SK-N-SH (cell line): Measurements from ENCODE around the gene ANKFN1. TPM values are rescaled to one million over a fixed set of nuclear protein-coding genes. Genes with fewer than 3 reads are reported as not detected.

Source experiments
- CTCF ChIA-PET: fragments of 300-600, 350-600 bp; formaldehyde crosslinking; extraction: SDS; loops from one replicate; lab custom pipeline; 2021; lab: Yijun Ruan, JAX
- POLR2A ChIA-PET: fragments of 350-600 bp; sonication (Branson Sonifier 250); formaldehyde crosslinking; extraction: SDS; loops from one replicate; lab custom pipeline; 2020; ENCODE audit warnings: antibody characterized with exemption, inconsistent platforms; lab: Yijun Ruan, JAX
- DNase-seq: peaks from one replicate; pipeline ENCODE4 v3.0.0; 2012
- H2AFZ ChIP-seq: fragments of 200-600 bp; sonication (generic); 2 replicates; pipeline ENCODE4 v1.8.1; 2016; ENCODE audit warnings: antibody characterized with exemption, mild to moderate bottlenecking, low read depth
- H3F3A ChIP-seq: fragments of 200-600 bp; sonication (generic); replicated peaks from 2 replicates; pipeline ENCODE3; 2016; ENCODE audit warnings: antibody characterized with exemption, mild to moderate bottlenecking; ENCODE audit not compliant: insufficient read depth
- H3K27ac ChIP-seq, 2 experiments: fragments of 200-500 bp in 1 of 2; fragments of 200-600 bp in 1 of 2; sonication (Bioruptor generic) in 1 of 2; sonication (generic), shearing (Covaris generic) in 1 of 2; 2 replicates each; pipeline versions ENCODE4 v1.5.1 to v1.6.1; 2014 to 2016; ENCODE audit warnings: low read depth in 2 of 2, inconsistent platforms in 1 of 2, low read length in 1 of 2, mild to moderate bottlenecking in 1 of 2, mixed read lengths in 1 of 2
- H3K27me3 ChIP-seq: fragments of 200-600 bp; sonication (generic), shearing (Covaris generic); 2 replicates; pipeline ENCODE4 v1.6.1; 2016; ENCODE audit warnings: mixed run types; ENCODE audit not compliant: insufficient read depth
- H3K36me3 ChIP-seq, 2 experiments: fragments of 200-500 bp in 1 of 2; fragments of 200-600 bp in 1 of 2; sonication (Bioruptor generic) in 1 of 2; sonication (generic) in 1 of 2; replicated peaks in 1 of 2; 2 replicates each; pipeline versions ENCODE3 to v1.5.1; 2014 to 2016; ENCODE audit warnings: low read length in 1 of 2, mild to moderate bottlenecking in 1 of 2; ENCODE audit not compliant: insufficient read depth in 2 of 2, control insufficient read depth in 1 of 2
- H3K4me1 ChIP-seq, 2 experiments: fragments of 200-500 bp in 1 of 2; fragments of 200-600 bp in 1 of 2; sonication (Bioruptor generic) in 1 of 2; sonication (generic), shearing (Covaris generic) in 1 of 2; 2 replicates each; pipeline versions ENCODE4 v1.5.1 to v1.6.1; 2014 to 2016; ENCODE audit warnings: low read depth in 1 of 2, low read length in 1 of 2, mixed run types in 1 of 2; ENCODE audit not compliant: insufficient read depth in 2 of 2, control insufficient read depth in 1 of 2
- H3K4me2 ChIP-seq: fragments of 200-600 bp; sonication (generic), shearing (Covaris generic); 2 replicates; pipeline ENCODE4 v1.6.1; 2017; ENCODE audit warnings: mixed run types
- H3K4me3 ChIP-seq, 2 experiments: fragments of 200-500 bp in 1 of 2; fragments of 200-600 bp in 1 of 2; sonication (Bioruptor generic) in 1 of 2; sonication (generic), shearing (Covaris generic) in 1 of 2; 2 replicates each; pipeline versions ENCODE4 v1.5.1 to v1.8.1; 2014 to 2016; ENCODE audit warnings: low read depth in 2 of 2, inconsistent platforms in 1 of 2, low read length in 1 of 2, mild to moderate bottlenecking in 1 of 2, mixed read lengths in 1 of 2, moderate library complexity in 1 of 2
- H3K79me2 ChIP-seq: fragments of 200-600 bp; sonication (generic); 2 replicates; pipeline ENCODE4 v1.8.1; 2017; ENCODE audit warnings: mild to moderate bottlenecking; ENCODE audit not compliant: insufficient read depth
- H3K9ac ChIP-seq: fragments of 200-600 bp; sonication (generic); 2 replicates; pipeline ENCODE4 v1.6.1; 2017; ENCODE audit warnings: mixed run types
- H3K9me2 ChIP-seq: fragments of 200-600 bp; sonication (generic); 2 replicates; pipeline ENCODE4 v1.6.1; 2017; ENCODE audit warnings: mixed run types
- H3K9me3 ChIP-seq: fragments of 200-600 bp; sonication (generic); 2 replicates; pipeline ENCODE4 v1.6.1; 2017; ENCODE audit warnings: mixed run types, mild to moderate bottlenecking, moderate library complexity
- H4K20me1 ChIP-seq: fragments of 200-600 bp; sonication (generic); 2 replicates; pipeline ENCODE4 v1.6.1; 2017; ENCODE audit warnings: mild to moderate bottlenecking, mixed run types; ENCODE audit not compliant: insufficient read depth
- CHD2 ChIP-seq: fragments of 150-350 bp; IDR thresholded peaks from 2 replicates; pipeline ENCODE4 v1.6.1; 2018; ENCODE audit warnings: low read length; ENCODE audit not compliant: partially characterized antibody
- CTCF ChIP-seq: fragments of 200-600 bp; sonication (generic); IDR thresholded peaks from 2 replicates; pipeline ENCODE4 v1.6.1; 2017; ENCODE audit warnings: antibody characterized with exemption, mild to moderate bottlenecking, moderate library complexity
- EP300 ChIP-seq, 2 experiments: IDR thresholded peaks; 2 replicates each; pipeline versions ENCODE4 v1.4.0 to v1.6.1; 2012; ENCODE audit warnings: borderline replicate concordance in 1 of 2, low read depth in 1 of 2, low read length in 1 of 2
- FOSL2 ChIP-seq: IDR thresholded peaks from 2 replicates; pipeline ENCODE4 v1.4.0; 2012; ENCODE audit warnings: low read depth, mild to moderate bottlenecking, moderate library complexity, borderline replicate concordance
- FOXJ3 ChIP-seq: sonication (generic); formaldehyde crosslinking; IDR thresholded peaks from 2 replicates; pipeline ENCODE4 v1.5.1; 2020; ENCODE audit warnings: mild to moderate bottlenecking, missing genetic modification reagents
- GABPA ChIP-seq: IDR thresholded peaks from 2 replicates; pipeline ENCODE4 v1.4.0; 2012; ENCODE audit warnings: low read depth, mild to moderate bottlenecking
- GATA2 ChIP-seq: sonication (generic); formaldehyde crosslinking; IDR thresholded peaks from 2 replicates; pipeline ENCODE4 v1.5.0; 2020; ENCODE audit warnings: mild to moderate bottlenecking, missing genetic modification reagents
- MAX ChIP-seq: IDR thresholded peaks from 2 replicates; pipeline ENCODE4 v1.4.0; 2012; ENCODE audit warnings: low read depth
- NRF1 ChIP-seq: IDR thresholded peaks from 2 replicates; pipeline ENCODE4 v1.6.1; 2012; ENCODE audit warnings: low read depth, mild to moderate bottlenecking, low read length
- PBX3 ChIP-seq: IDR thresholded peaks from 2 replicates; pipeline ENCODE4; 2012
- SIN3A ChIP-seq: IDR thresholded peaks from 2 replicates; pipeline ENCODE4 v1.6.1; 2012; ENCODE audit warnings: low read depth, mild to moderate bottlenecking, low read length, moderate library complexity, borderline replicate concordance
- SMC3 ChIP-seq: IDR thresholded peaks from 2 replicates; pipeline ENCODE4 v1.6.1; 2012; ENCODE audit warnings: low read depth, low read length, improper control_type of control experiment
- TEAD4 ChIP-seq: IDR thresholded peaks from 2 replicates; pipeline ENCODE4 v1.4.0; 2012; ENCODE audit warnings: mild to moderate bottlenecking, borderline replicate concordance; ENCODE audit not compliant: insufficient read depth
- USF2 ChIP-seq: fragments of 150-350 bp; IDR thresholded peaks from 2 replicates; pipeline ENCODE4 v1.6.1; 2017; ENCODE audit warnings: antibody characterized with exemption, low read length, low read depth, borderline replicate concordance
- YY1 ChIP-seq: IDR thresholded peaks from 2 replicates; pipeline ENCODE4 v1.4.0; 2012; ENCODE audit warnings: low read depth, mild to moderate bottlenecking
- ZBTB33 ChIP-seq: IDR thresholded peaks from 2 replicates; pipeline ENCODE4 v1.4.0; 2012; ENCODE audit warnings: low read depth, borderline replicate concordance
- WGBS: methylation state at CpG from one replicate; pipeline ENCODE4 v1.1.6; 2017; ENCODE audit warnings: low lambda C conversion rate; 5-methylcytosine and 5-hydroxymethylcytosine counted together
- polyA plus RNA-seq, 3 experiments: library from polyadenylated mRNA; depleted of rRNA; stranded (reverse); fragments of >200 nt; gene quantifications; 2 replicates each; pipeline ENCODE4 v1.2.3, GENCODE V29; 2012

Gene ANKFN1
- polyA plus RNA-seq, 1 of the 3 experiments (the other 2 are of a cell fraction) = 0.07 TPM

GRCh38 chr17:56510554-56511342 lies 357.5 kb downstream of the ANKFN1 start (continued):
- TF ChIP-seq ZBTB33 (no peak), GABPA (no peak), SIN3A (no peak), CTCF (no peak), EP300 (IDR thresholded peaks at IDR 0.05; ENCODE audit: borderline replicate concordance in 1 of 2, low read depth in 1 of 2, low read length in 1 of 2) (no peak)
- TF ChIP-seq, all 33 proteins: peak for 0

- Histone ChIP-seq H3K79me2 (no peaks in the 10 kb centered on the region), H2AFZ (no peak overlapping the region), H3K9me3 (no peaks in the 10 kb centered on the region)
- POLR2A ChIA-PET = no interaction called here
- 3% methylated on average over 2 of the region's 2 CpGs for WGBS
- no peak for TF ChIP-seq CHD2
- no peak for TF ChIP-seq SMC3
- TF ChIP-seq PBX3 = no peak
- TF ChIP-seq TEAD4 = no peak
- no peak for TF ChIP-seq EP300 (IDR thresholded peaks at IDR 0.05; ENCODE audit: borderline replicate concordance in 1 of 2, low read depth in 1 of 2, low read length in 1 of 2)
- TF ChIP-seq YY1 = no peak
- no peak for TF ChIP-seq MAX
- TF ChIP-seq USF2 = no peak
- no peak for TF ChIP-seq FOSL2
- no peak for TF ChIP-seq FOXJ3
- no peak for TF ChIP-seq CTCF
- no peak for TF ChIP-seq NRF1
- no peak for TF ChIP-seq GATA2
- TF ChIP-seq ZBTB33 = no peak
- TF ChIP-seq, all 33 proteins: peak for 0
- no peak for DNase-seq
- Histone ChIP-seq H3K4me1 (no peaks in the 10 kb centered on the region), H3K9ac (no peak overlapping the region), H3K9me2 (no peaks in the 10 kb centered on the region), H3K27me3 (peaks cover 25% of the 10 kb centered on the region; the same call in 1 of the 2 replicates), H4K20me1 (no peaks in the 10 kb centered on the region), H3K27ac (no peak overlapping the region), H3K36me3 (no peaks in the 10 kb centered on the region), H3F3A (no peaks in the 10 kb centered on the region), H3K4me3 (no peak overlapping the region), H3K4me2 (no peak overlapping the region)
- CTCF ChIA-PET = interaction anchor here (1.0 to 3.4 kb wide), 5 partner anchors 11 to 265 kb away, joined by 3 to 10 read pairs (median 4); no protein-coding TSS in a partner anchor
Measured at GRCh38 chr17:56514264-56514663, 361.0 kb downstream of the ANKFN1 start.
